ENCODE measurements around the gene TBC1D21.

TBC1D21 gene

DNA sequence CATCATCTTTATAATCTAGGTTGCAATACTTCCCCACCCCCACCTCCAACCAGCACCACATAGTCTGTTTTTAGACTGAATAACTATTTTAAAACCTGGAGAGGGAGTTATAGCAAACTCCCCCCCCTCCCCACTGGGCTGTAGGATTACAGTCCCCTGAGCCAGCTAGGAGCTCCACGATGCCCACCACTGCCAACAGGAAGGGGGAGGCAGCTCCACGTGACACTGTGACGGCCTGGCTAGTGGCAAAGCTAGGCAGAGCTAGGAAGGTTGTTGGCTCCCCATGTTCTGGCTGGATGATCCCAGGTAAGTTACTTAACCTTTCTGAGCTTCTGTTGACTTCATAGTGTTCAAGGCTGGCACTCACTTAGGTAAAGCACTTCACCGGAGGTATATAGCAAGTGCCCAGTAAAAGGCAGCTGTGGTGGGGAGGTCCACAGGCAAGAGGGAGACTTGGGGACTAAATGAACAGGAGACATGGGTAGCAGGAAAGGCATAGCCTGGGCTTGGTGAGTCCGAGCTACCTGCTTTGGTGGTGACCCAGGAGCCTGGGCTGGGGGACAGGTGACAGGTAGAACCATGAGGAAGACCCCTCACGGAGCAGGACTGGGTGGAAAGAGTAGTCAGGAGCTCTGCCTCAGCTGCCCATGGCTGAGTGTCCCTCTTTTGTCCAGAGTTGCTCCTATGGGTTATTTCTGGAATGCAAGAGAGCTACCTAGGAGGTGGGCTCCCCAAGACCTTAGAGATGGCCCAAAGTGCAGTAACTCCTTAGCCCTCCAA is 4.0 kb upstream of the TBC1D21 start:
- no peak overlapping the region for H3K4me3 Mint-ChIP-seq
- H3K36me3 Mint-ChIP-seq: no peaks in the 10 kb centered on the region
- no peak for DNase-seq
- peaks cover 61 to 76% of the 10 kb centered on the region in 2 donors for H3K27me3 Mint-ChIP-seq
- no peak for ATAC-seq (replicated peaks)
- H3K4me1 Mint-ChIP-seq: no peaks in the 10 kb centered on the region
- no peak overlapping the region for H3K27ac Mint-ChIP-seq
- peaks cover 2 to 4% of the 10 kb centered on the region in 2 donors for H3K9me3 Mint-ChIP-seq

DNA sequence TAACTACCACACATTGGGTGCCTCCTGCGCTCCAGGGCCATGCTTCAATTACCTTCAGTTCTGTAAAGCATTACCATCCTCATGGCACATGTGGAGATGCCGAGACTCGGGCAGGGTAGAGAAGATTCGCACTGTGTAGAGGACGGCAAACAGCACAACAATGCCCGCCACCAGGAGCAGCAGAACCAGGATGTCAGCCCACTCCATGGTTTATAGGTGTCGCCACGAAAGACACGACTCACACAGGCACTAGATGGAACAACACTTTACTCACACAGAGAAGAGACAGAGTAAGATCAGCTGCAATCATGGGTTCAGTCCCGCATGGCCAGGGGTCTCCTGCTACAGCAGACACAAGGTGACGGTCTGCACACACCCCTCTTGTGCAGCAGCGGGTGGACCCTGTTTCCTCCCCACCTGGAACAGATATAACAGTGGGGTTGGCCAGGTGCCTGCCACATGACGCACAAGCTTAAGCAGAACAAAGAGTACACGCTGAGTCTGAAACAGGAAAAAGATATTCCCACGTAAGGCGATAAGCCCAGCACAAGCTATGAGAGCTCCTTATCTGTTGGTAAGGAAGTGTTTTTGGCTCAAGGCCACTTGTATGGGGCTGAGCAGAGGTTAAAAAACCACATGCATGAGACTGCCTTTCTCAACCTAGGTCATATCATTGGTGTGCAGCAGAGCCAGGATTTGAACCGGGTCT is 2.5 kb upstream of the TBC1D21 start:
- no peak overlapping the region for H3K4me3 Mint-ChIP-seq
- no peak for ATAC-seq (replicated peaks)
- no peak for DNase-seq
- no peaks in the 10 kb centered on the region for H3K4me1 Mint-ChIP-seq
- H3K9me3 Mint-ChIP-seq: no peaks in the 10 kb centered on the region
- H3K27me3 Mint-ChIP-seq: peaks cover 65 to 81% of the 10 kb centered on the region in 2 donors
- no peaks in the 10 kb centered on the region for H3K36me3 Mint-ChIP-seq
- no peak overlapping the region for H3K27ac Mint-ChIP-seq

- Mint-ChIP-seq H3K4me1 (no peaks in the 10 kb centered on the region), H3K4me3 (no peak overlapping the region), H3K27ac (no peak overlapping the region), H3K36me3 (no peaks in the 10 kb centered on the region), H3K9me3 (no peaks in the 10 kb centered on the region), H3K27me3 (peaks cover 63 to 73% of the 10 kb centered on the region in 2 donors)
- DNase-seq (no peak), ATAC-seq (replicated peaks) (no peak)
Measured at GRCh38 chr15:73872346-73872745, 1.0 kb upstream of the TBC1D21 start.

DNA sequence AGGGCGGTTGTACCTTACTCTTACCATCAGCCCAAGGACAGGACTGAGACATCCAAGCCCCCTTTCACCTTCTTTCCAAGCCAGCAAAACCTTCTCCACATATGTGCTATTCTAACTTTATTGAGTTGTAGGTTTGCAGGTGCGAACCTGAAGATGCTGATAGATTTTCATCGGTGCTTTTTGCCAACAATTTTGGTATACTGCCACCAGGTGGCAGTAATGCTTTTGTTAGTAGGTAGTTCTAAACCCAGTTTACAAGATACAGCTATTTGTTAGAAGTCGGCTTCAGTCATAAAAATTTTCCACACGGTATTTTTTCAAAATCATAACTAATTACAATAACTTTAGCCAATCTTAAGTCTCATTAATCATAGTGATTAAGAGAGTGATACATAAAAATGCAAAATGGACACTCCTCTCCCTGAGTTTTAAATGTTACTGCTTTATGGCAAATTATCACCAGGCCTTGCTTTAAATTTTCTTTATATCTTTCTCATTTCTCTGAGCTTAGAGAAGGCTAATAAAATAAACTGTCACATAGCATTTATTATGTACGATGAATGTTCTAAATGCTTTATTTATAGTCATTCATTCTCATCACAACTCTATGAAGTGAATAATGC is 636 bp downstream of the TBC1D21 start:
- H3K27ac Mint-ChIP-seq: no peak overlapping the region
- peaks cover 47 to 57% of the 10 kb centered on the region in 2 donors for H3K27me3 Mint-ChIP-seq
- no peaks in the 10 kb centered on the region for H3K36me3 Mint-ChIP-seq
- H3K4me1 Mint-ChIP-seq: no peaks in the 10 kb centered on the region
- DNase-seq (no peak), ATAC-seq (replicated peaks) (peak in 1 of 2 donors; percentile 38)
- no peak overlapping the region for H3K4me3 Mint-ChIP-seq
- no peaks in the 10 kb centered on the region for H3K9me3 Mint-ChIP-seq

DNA sequence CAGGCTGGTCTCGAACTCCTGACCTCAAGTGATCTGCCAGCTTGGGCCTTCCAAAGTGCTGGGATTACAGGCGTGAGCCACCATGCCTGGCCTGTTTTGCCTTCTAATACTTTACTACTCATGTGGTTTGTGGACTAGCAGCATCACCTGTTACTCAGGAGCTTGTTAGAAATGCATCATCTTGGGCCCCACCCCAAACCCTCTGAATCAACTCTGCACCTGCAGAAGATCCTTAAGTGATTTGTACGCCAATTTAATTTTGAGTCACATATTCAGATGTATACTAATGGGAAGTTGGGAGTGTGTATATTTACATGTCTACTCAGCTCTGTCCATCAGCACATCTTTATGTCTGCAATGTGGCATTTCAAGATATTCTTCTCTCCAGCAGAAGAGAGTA is 6.1 kb downstream of the TBC1D21 start:
- Mint-ChIP-seq H3K27ac (no peak overlapping the region), H3K4me3 (no peak overlapping the region), H3K4me1 (no peaks in the 10 kb centered on the region), H3K36me3 (no peaks in the 10 kb centered on the region), H3K27me3 (peaks cover 27 to 37% of the 10 kb centered on the region in 2 donors), H3K9me3 (no peaks in the 10 kb centered on the region)
- ATAC-seq (replicated peaks): no peak
- no peak for DNase-seq

GRCh38 chr15:73881579-73882320 is 8.4 kb downstream of the TBC1D21 start:
- ATAC-seq (replicated peaks) (no peak), DNase-seq (no peak)
- H3K4me3 Mint-ChIP-seq: no peak overlapping the region
- H3K27ac Mint-ChIP-seq: no peak overlapping the region
- H3K27me3 Mint-ChIP-seq: peaks cover 17 to 28% of the 10 kb centered on the region in 2 donors
- H3K9me3 Mint-ChIP-seq: no peaks in the 10 kb centered on the region
- no peaks in the 10 kb centered on the region for H3K36me3 Mint-ChIP-seq
- peaks cover 3 to 5% of the 10 kb centered on the region in 2 donors for H3K4me1 Mint-ChIP-seq

- Mint-ChIP-seq H3K4me1 (peaks cover 7 to 10% of the 10 kb centered on the region in 2 donors), H3K36me3 (no peaks in the 10 kb centered on the region), H3K27me3 (peaks cover 16 to 28% of the 10 kb centered on the region in 2 donors), H3K27ac (no peak overlapping the region), H3K9me3 (no peaks in the 10 kb centered on the region), H3K4me3 (no peak overlapping the region)
- ATAC-seq (replicated peaks) (no peak), DNase-seq (no peak)
Measured at GRCh38 chr15:73882761-73883419, 9.5 kb downstream of the TBC1D21 start.

- ATAC-seq (replicated peaks): no peak
- Mint-ChIP-seq H3K36me3 (no peaks in the 10 kb centered on the region), H3K27me3 (peaks cover 22 to 36% of the 10 kb centered on the region in 2 donors), H3K4me1 (peaks cover 7 to 10% of the 10 kb centered on the region in 2 donors), H3K4me3 (no peak overlapping the region), H3K9me3 (no peaks in the 10 kb centered on the region), H3K27ac (no peak overlapping the region)
- DNase-seq: no peak
Measured at GRCh38 chr15:73884159-73884558, 10.8 kb downstream of the TBC1D21 start.

- Mint-ChIP-seq H3K36me3 (no peaks in the 10 kb centered on the region), H3K27me3 (peaks cover 33 to 42% of the 10 kb centered on the region in 2 donors), H3K4me1 (peaks cover 7 to 10% of the 10 kb centered on the region in 2 donors), H3K27ac (no peak overlapping the region), H3K9me3 (no peaks in the 10 kb centered on the region), H3K4me3 (no peak overlapping the region)
- ATAC-seq (replicated peaks): peak; percentile 58 to 75
- DNase-seq: no peak
Measured at GRCh38 chr15:73885954-73886700, 12.8 kb downstream of the TBC1D21 start.

GRCh38 chr15:73886717-73887345 is 13.5 kb downstream of the TBC1D21 start:
- DNase-seq (peak; percentile 6), ATAC-seq (replicated peaks) (peak; percentile 74)
- Mint-ChIP-seq H3K9me3 (no peaks in the 10 kb centered on the region), H3K27me3 (peaks cover 30 to 36% of the 10 kb centered on the region in 2 donors), H3K36me3 (no peaks in the 10 kb centered on the region), H3K4me3 (no peak overlapping the region), H3K4me1 (peaks cover 7 to 10% of the 10 kb centered on the region in 2 donors), H3K27ac (no peak overlapping the region)

DNA sequence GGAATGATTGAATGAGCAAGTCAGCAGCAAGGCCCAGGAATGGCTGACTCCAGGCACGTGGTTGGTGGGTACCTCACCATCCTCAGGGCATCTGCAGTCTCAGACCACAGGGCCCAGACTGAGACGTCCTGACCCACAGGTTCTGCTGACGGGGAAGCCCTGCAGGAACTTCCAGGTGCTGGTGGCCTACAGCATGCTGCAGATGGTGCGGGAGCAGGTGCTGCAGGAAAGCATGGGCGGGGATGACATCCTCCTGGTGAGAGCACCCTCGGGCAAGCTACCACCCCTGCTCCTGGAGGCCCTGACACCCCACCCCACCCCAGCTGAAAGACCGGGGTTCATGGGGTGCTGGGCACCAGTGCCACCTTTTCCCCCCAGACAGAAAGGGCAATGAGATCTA is 14.1 kb downstream of the TBC1D21 start:
- no peak for ATAC-seq (replicated peaks)
- Mint-ChIP-seq H3K9me3 (peaks cover under 1% of the 10 kb centered on the region in 2 donors), H3K36me3 (no peaks in the 10 kb centered on the region), H3K27ac (no peak overlapping the region), H3K4me1 (peaks cover 7 to 10% of the 10 kb centered on the region in 2 donors), H3K27me3 (peaks cover 24 to 30% of the 10 kb centered on the region in 2 donors), H3K4me3 (no peak overlapping the region)
- no peak for DNase-seq

DNA sequence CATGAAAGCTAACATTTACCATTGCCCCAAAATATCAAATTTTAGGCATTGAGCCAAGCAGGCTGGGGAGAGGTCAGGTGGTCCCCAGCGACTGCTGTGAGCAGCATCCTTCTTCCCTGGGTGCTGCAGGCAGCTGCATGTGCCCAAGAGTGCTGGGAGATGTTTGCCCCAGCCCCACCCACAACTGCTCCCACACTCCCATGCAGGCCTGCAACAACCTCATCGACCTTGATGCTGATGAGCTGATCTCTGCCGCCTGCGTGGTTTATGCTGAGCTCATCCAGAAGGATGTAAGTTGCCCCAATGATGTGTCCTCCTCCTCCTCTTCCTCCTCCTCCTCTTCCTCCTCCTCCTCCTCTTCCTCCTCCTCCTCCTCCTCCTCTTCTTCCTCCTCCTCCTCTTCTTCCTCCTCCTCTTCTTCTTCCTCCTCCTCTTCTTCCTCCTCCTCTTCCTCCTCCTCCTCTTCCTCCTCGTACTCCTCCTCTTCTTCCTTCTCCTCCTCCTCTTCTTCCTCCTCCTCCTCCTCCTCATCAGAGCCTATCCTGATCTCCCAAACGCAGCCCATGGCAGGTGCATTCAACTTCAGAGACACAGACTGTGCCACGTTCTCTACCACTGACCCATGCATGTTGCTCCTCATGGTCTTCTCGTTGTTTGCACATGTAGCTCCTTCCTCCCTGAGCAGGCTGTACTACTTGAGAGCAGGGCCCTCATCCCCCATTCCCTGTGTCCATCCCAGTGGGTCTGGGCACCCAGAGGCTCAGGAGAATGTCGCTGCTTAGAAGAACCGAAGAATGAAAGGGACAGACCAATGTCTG is 15.1 kb downstream of the TBC1D21 start:
- no peak overlapping the region for H3K4me3 Mint-ChIP-seq
- ATAC-seq (replicated peaks) (no peak), DNase-seq (no peak)
- peaks cover 7 to 10% of the 10 kb centered on the region in 2 donors for H3K4me1 Mint-ChIP-seq
- peaks cover 22 to 37% of the 10 kb centered on the region in 2 donors for H3K27me3 Mint-ChIP-seq
- H3K36me3 Mint-ChIP-seq: peaks cover 0 to 2% of the 10 kb centered on the region in 2 donors
- peaks cover 4 to 5% of the 10 kb centered on the region in 2 donors for H3K9me3 Mint-ChIP-seq
- H3K27ac Mint-ChIP-seq: no peak overlapping the region

All from stimulated activated naive B cell treated with anti-CD40 and anti-IgM and Interleukin-4, amounts not matched to agents 10 μg/mL and 1 μg/mL and 100 μg/mL, for 72 hours (primary cell).